Subcutaneous adipose tissue (tissue), 4 donors: ENCODE data around the gene RNGTT. TPM values are rescaled to one million over a fixed set of nuclear protein-coding genes. Genes with fewer than 3 reads are reported as not detected.

Source experiments
- total RNA-seq, 4 donors: library from RNA; depleted of rRNA; stranded (reverse); fragments of >200 nt; gene quantifications; one replicate each; pipeline ENCODE4 v1.1.0, GENCODE V29; 2016
- TF ChIP-seq, protein P1 (sequence below): fragments of 450-650 bp; IDR thresholded peaks from one replicate; pipeline ENCODE4 v1.5.1; 2016; ENCODE audit warnings: low read depth, mild to moderate bottlenecking, control low read depth, antibody characterized with exemption, moderate library complexity

Gene RNGTT
- total RNA-seq, 4 donors from 2014 or later: 10.2 to 22.3 (median 13.4) TPM

DNA sequence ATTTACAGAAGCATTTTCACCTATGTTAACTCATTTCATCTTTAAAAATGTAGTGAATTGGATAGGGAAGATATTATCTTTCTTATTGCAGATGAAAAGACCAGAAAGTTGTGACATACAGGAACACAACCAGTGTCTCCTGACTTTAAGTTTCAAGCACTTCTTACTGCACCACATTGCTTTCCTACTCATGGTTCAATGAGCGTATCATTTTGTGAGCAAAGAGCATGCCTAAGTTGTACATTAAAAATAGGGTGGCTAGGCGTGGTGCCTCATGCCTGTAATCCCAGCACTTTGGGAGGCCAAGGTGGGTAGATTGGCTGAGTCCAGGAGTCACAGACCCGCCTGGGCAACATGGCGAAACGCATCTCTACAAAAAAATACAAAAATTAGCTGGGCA lies 21.2 kb upstream of the RNGTT start:
- TF ChIP-seq, protein P1, sequence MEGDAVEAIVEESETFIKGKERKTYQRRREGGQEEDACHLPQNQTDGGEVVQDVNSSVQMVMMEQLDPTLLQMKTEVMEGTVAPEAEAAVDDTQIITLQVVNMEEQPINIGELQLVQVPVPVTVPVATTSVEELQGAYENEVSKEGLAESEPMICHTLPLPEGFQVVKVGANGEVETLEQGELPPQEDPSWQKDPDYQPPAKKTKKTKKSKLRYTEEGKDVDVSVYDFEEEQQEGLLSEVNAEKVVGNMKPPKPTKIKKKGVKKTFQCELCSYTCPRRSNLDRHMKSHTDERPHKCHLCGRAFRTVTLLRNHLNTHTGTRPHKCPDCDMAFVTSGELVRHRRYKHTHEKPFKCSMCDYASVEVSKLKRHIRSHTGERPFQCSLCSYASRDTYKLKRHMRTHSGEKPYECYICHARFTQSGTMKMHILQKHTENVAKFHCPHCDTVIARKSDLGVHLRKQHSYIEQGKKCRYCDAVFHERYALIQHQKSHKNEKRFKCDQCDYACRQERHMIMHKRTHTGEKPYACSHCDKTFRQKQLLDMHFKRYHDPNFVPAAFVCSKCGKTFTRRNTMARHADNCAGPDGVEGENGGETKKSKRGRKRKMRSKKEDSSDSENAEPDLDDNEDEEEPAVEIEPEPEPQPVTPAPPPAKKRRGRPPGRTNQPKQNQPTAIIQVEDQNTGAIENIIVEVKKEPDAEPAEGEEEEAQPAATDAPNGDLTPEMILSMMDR: no peak

DNA sequence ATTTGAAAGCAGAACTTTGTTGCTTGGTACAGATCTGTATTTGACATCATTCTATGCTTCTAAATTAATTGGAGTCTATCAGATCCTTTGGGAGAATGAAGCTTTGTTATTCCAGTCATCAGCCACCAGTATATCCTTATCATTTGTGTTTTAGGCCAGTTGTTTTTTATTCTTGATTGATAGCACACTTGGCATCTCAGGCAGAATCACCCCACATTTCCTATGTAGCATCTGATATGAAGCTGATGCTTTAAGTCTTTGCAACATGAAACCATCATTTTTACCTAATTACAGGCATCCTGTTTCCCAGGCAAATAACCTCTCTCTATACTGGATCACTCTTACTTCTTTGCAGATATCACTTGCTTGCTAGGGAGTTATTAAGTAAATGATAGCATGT lies 20.7 kb upstream of the RNGTT start:
- TF ChIP-seq, protein P1: no peak

DNA sequence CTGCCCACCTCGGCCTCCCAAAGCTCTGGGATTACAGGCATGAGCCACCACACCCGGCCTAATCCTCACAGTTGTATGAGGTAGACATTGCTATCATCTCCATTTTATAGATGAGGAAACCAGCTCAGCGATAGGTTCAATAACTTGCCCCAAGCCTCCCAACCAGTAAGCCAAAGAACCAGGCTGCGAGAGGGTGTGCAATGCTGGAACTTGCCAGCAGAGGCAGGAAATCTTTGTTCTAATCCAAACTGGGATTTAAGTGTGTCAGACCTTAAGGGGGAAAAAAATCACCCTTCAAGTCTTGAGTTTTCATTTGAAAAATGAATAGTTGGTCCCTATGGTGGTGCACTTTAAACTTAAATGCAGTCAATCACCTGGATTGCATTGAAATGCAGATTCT lies 20.1 kb upstream of the RNGTT start:
- TF ChIP-seq, protein P1: no peak

DNA sequence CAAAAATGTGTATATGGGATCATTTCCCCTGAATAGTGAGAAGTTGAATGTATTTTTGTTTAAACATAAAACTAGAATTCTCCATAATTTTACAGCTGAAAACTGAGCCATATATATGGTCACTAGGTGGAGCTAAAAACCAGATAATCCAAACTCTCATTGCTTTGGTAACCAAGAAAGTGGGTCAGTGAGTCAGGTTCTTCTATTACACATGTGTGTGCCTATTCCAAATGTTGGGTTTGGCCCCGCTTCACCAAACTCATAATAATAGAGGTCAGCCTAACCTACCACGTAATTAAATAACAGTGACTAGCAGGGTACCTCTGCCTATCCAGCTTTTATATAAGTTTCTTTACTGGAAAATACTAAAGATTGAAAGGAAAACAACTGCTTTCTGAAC lies 19.3 kb upstream of the RNGTT start:
- TF ChIP-seq, protein P1: no peak

DNA sequence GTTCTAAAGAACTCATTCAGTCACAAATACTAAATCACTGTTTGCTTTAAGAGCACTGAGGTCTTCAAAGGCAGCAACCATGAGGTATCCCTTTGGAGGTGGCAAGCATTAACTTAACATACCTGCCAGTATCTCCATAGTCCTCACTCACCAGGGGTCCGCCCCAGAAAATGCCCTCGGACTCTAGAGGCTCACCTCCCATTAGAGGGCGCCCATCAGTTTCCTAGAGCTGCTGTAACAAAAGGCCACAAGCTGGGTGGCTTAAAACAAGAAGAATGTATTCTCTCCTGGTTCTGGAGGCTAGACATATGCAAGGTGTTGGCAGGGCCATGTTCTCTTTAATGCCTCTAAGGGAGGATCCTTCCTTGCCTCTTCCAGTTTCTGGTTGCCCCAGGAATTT lies 12.0 kb upstream of the RNGTT start:
- TF ChIP-seq, protein P1: no peak

DNA sequence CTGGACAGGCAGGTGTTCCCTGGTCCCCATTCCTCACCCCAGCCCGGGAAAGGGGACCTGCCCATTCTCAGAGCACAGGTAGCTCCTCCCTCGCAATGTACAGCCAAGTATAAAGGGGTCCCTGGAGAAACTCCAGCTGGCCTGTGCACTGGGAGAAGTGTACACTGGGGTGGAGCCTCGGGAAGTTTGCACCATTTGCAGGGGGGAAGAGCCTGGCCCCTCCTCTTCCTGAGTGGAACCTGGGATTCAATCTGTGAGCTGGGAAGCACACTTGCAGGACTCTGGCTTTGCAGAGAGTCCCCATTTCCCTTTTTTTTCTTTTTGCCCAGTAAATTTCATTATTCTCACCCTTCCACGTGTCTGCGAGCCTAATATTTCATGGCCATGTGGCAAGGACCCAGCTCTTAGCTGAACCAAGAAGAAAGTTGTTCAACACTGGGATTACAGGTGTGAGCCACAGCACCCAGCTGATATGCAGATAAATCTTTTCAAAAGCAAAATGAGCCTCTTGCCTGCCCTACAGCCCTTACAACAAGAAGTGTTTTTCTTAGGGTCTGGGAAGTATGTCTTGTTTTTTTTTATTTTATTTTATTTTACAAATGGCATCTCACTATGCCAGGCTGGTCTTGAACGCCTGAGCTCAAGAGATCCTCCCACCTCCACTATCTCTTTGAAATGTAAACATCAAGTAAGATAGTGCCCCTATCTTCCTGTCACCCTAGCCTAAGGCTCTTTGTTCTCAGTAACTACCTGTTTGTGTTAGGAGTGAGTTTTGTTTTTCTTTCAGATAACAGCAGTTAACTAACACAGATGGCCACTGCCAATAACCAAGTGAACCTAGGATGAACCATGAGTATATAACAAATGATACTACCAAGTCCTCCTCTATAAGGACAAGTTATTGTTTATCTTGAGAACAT lies 9.3 kb upstream of the RNGTT start:
- TF ChIP-seq, protein P1: no peak

DNA sequence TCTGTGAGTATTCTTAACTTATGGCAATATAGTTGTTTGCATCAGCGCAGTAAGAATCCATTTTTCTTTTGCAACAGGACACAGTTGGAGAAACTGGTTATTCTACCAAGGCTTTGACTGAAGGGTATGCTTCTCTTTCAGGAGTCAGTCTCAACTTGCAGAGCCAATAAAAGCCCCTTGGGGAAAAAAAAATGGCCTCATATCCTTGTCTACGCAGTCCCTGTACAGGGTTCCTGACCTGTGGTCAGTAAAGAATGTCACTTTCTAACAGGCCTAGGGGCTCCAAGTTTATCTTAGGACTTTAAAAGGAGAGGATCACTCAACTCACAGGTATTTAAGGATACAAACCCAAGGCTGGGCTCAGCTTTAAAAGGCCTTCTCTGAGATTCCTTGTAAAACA lies 6.9 kb upstream of the RNGTT start:
- TF ChIP-seq, protein P1: no peak
